ENCODE measurements around the gene PCNX2.

Gene PCNX2

DNA sequence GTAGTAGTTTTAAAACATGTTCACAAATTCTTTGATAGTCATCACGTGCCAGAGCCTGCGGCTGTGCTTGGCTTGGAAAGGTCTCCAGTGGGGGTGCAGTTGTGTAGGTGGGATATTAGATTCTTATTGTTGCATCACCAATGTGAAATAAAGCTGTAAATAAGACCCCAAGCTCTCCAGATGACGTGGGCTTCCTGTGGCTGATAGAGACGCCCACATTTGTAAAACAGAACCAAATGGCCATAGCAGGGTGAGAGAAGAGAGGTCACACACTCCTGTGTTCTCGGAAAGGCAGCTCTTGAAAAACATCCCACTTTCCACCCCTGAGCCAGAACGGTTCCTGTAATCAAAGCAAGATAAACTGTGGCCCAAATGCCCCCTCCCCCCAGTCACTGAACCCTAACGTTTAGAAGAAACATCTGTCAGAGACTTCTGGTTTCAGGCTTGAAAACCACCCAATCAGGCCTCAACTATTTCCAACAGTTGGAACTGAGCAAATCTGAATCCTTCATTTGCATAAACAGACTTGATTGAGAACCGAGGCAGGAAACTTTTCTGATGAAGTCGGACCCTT is 351.8 kb downstream of the PCNX2 start:
- Histone ChIP-seq H3K27ac (ENCODE audit: low read depth, low read length) (no peak overlapping the region), H3K4me1 (ENCODE audit: insufficient read depth, low read length) (no peaks in the 10 kb centered on the region), H3K27me3 (ENCODE audit: control insufficient read depth in 1 of 2, insufficient read depth in 2 of 2, low read length in 2 of 2) (no peaks in the 10 kb centered on the region), H3K9ac (ENCODE audit: low read length) (no peak overlapping the region), H3K36me3 (ENCODE audit: insufficient read depth, low read length) (no peaks in the 10 kb centered on the region), H3K4me3 (ENCODE audit: low read depth in 1 of 2, low read length in 2 of 2) (no peak overlapping the region), H3K9me3 (ENCODE audit: low read length) (no peaks in the 10 kb centered on the region)

- no peak overlapping the region for H3K27ac ChIP-seq (ENCODE audit: low read depth, low read length)
- H3K36me3 ChIP-seq (ENCODE audit: insufficient read depth, low read length), result no peaks in the 10 kb centered on the region
- no peak overlapping the region for H3K9ac ChIP-seq (ENCODE audit: low read length)
- no peaks in the 10 kb centered on the region for H3K27me3 ChIP-seq (ENCODE audit: control insufficient read depth in 1 of 2, insufficient read depth in 2 of 2, low read length in 2 of 2)
- H3K4me1 ChIP-seq (ENCODE audit: insufficient read depth, low read length), result no peaks in the 10 kb centered on the region
- no peaks in the 10 kb centered on the region for H3K9me3 ChIP-seq (ENCODE audit: low read length)
- no peak overlapping the region for H3K4me3 ChIP-seq (ENCODE audit: low read depth in 1 of 2, low read length in 2 of 2)
These were observed 352.9 kb downstream of the PCNX2 start for GRCh38 chr1:232942413-232943294.

DNA sequence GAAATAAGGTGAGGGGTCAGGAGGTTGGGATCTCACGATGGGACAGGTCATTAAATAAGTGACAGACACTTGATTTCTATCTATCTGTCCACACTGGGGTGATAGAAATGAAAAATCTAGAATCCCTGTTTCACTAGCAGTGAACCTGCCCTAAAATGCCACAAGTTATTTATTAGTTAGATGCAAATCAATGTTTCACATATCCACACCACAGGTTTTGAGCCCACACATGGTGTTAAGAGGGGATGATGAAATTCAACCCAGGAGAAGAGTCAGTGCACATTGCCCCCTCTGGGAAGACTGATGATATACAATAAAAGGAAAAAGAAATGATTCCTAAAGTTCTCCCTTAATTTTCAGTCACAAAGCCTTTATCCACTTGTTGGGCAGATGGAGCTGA is 355.3 kb downstream of the PCNX2 start:
- no peaks in the 10 kb centered on the region for H3K36me3 ChIP-seq (ENCODE audit: insufficient read depth, low read length)
- H3K4me1 ChIP-seq (ENCODE audit: insufficient read depth, low read length), result no peaks in the 10 kb centered on the region
- H3K4me3 ChIP-seq (ENCODE audit: low read depth in 1 of 2, low read length in 2 of 2), result no peak overlapping the region
- no peaks in the 10 kb centered on the region for H3K27me3 ChIP-seq (ENCODE audit: control insufficient read depth in 1 of 2, insufficient read depth in 2 of 2, low read length in 2 of 2)
- no peak overlapping the region for H3K27ac ChIP-seq (ENCODE audit: low read depth, low read length)
- H3K9ac ChIP-seq (ENCODE audit: low read length), result no peak overlapping the region
- no peaks in the 10 kb centered on the region for H3K9me3 ChIP-seq (ENCODE audit: low read length)

DNA sequence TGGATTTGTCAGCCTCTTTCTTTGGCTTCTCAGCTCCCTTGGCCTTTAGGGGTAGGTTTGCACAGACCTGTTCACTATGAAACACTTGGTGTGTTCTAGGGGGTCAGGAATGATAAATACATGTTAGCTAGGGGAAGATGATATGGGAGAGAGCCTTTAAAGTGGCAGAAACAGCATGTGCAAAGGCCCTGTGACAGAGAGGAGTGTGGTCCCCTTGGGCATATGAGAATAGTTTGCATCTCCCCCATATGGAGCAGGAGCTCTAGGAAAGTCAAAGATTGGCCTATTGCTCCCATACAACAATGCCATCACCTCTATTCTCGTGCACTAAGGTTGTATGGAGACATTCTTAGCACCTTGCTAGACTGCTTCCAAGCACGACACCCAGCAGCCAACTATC is 355.8 kb downstream of the PCNX2 start:
- Histone ChIP-seq H3K4me3 (ENCODE audit: low read depth in 1 of 2, low read length in 2 of 2) (no peak overlapping the region), H3K36me3 (ENCODE audit: insufficient read depth, low read length) (no peaks in the 10 kb centered on the region), H3K9me3 (ENCODE audit: low read length) (no peaks in the 10 kb centered on the region), H3K27ac (ENCODE audit: low read depth, low read length) (no peak overlapping the region), H3K9ac (ENCODE audit: low read length) (no peak overlapping the region), H3K4me1 (ENCODE audit: insufficient read depth, low read length) (no peaks in the 10 kb centered on the region), H3K27me3 (ENCODE audit: control insufficient read depth in 1 of 2, insufficient read depth in 2 of 2, low read length in 2 of 2) (no peaks in the 10 kb centered on the region)

DNA sequence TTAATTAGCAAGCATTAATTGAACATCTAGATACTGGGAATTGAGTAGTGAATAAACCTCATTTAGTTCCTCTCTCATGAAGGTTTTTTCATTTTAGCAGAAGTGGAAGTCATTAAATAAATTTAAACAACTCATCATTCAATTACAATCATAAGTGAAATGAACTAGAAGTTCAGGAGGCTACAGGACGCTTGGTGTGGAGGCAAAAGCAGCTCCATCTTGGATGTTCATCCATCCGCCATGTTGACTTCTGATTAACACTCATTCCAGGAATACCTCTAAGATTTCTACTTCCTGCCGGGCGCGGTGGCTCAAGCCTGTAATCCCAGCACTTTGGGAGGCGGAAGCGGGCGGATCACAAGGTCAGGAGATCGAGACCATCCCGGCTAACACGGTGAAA is 356.6 kb downstream of the PCNX2 start:
- Histone ChIP-seq H3K36me3 (ENCODE audit: insufficient read depth, low read length) (no peaks in the 10 kb centered on the region), H3K27ac (ENCODE audit: low read depth, low read length) (no peak overlapping the region), H3K4me3 (ENCODE audit: low read depth in 1 of 2, low read length in 2 of 2) (no peak overlapping the region), H3K9me3 (ENCODE audit: low read length) (no peaks in the 10 kb centered on the region), H3K27me3 (ENCODE audit: control insufficient read depth in 1 of 2, insufficient read depth in 2 of 2, low read length in 2 of 2) (no peaks in the 10 kb centered on the region), H3K4me1 (ENCODE audit: insufficient read depth, low read length) (no peaks in the 10 kb centered on the region), H3K9ac (ENCODE audit: low read length) (no peak overlapping the region)

GRCh38 chr1:232937741-232938375 is 357.7 kb downstream of the PCNX2 start:
- Histone ChIP-seq H3K4me1 (ENCODE audit: insufficient read depth, low read length) (no peaks in the 10 kb centered on the region), H3K36me3 (ENCODE audit: insufficient read depth, low read length) (no peaks in the 10 kb centered on the region), H3K9me3 (ENCODE audit: low read length) (no peaks in the 10 kb centered on the region), H3K9ac (ENCODE audit: low read length) (no peak overlapping the region), H3K4me3 (ENCODE audit: low read depth in 1 of 2, low read length in 2 of 2) (no peak overlapping the region), H3K27ac (ENCODE audit: low read depth, low read length) (no peak overlapping the region), H3K27me3 (ENCODE audit: control insufficient read depth in 1 of 2, insufficient read depth in 2 of 2, low read length in 2 of 2) (no peaks in the 10 kb centered on the region)

DNA sequence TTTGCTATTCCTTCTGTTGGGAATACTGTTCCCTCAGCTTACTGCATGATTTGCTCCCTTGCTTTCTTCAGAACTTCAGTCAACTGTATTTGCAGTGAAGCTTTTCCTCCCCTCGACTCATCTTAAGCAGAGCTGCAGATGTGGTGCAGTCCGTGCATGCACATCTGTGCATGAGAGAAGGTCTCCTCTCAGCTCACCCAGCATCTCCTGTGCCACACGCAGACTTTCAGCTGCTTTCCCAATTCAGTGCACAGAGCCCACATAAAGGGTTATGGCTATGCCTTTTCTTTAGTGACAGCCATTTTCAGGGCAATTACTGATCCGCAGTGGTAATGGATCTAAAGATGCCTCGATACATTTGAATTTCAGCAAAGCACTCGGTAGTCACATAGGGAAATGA is 358.6 kb downstream of the PCNX2 start:
- no peaks in the 10 kb centered on the region for H3K4me1 ChIP-seq (ENCODE audit: insufficient read depth, low read length)
- H3K27me3 ChIP-seq (ENCODE audit: control insufficient read depth in 1 of 2, insufficient read depth in 2 of 2, low read length in 2 of 2), result no peaks in the 10 kb centered on the region
- no peak overlapping the region for H3K9ac ChIP-seq (ENCODE audit: low read length)
- no peaks in the 10 kb centered on the region for H3K36me3 ChIP-seq (ENCODE audit: insufficient read depth, low read length)
- no peak overlapping the region for H3K27ac ChIP-seq (ENCODE audit: low read depth, low read length)
- H3K9me3 ChIP-seq (ENCODE audit: low read length), result no peaks in the 10 kb centered on the region
- H3K4me3 ChIP-seq (ENCODE audit: low read depth in 1 of 2, low read length in 2 of 2), result no peak overlapping the region
